Esophagus squamous epithelium (tissue), 5 donors: ENCODE data around the gene FIS1. TPM values are rescaled to one million over a fixed set of nuclear protein-coding genes. Genes with fewer than 3 reads are reported as not detected.
"Not testable (repeated sequence)": the region's sequence is repeated elsewhere in the genome, so short reads cannot be mapped to it uniquely, and the experiment has no call there.

Experiments used
- DNase-seq: peaks from one replicate; lab custom pipeline; 2025; lab: John Stamatoyannopoulos, UW
- H3K27ac ChIP-seq, 4 donors: fragments of 200-600 bp; sonication (generic); one replicate each; pipeline ENCODE4 v1.5.1; 2016 to 2019; ENCODE audit warnings: mild to moderate bottlenecking in 1 of 4
- H3K27me3 ChIP-seq, 4 donors: fragments of 200-600 bp; sonication (generic); 1 replicate in 3 of 4; 2 replicates in 1 of 4; pipeline versions ENCODE4 v1.5.1 to v1.6.0; 2017 to 2021; ENCODE audit warnings: antibody characterized with exemption in 1 of 4
- H3K36me3 ChIP-seq, 3 donors: fragments of 200-600 bp; sonication (generic); one replicate each; pipeline ENCODE4 v1.5.1; 2016 to 2019
- H3K4me1 ChIP-seq, 3 donors: fragments of 200-600 bp; sonication (generic); one replicate each; pipeline ENCODE4 v1.5.1; 2017 to 2019
- H3K4me3 ChIP-seq, 4 donors: fragments of 200-600 bp; sonication (generic); 1 replicate in 3 of 4; 2 replicates in 1 of 4; pipeline ENCODE4 v1.5.1; 2016 to 2019; ENCODE audit warnings: mild to moderate bottlenecking in 2 of 4, moderate library complexity in 1 of 4
- H3K9me3 ChIP-seq, 3 donors: fragments of 200-600 bp; sonication (generic); one replicate each; pipeline ENCODE4 v1.5.1; 2016 to 2019
- POLR2A ChIP-seq, 4 donors: fragments of 450-650 bp; IDR thresholded peaks; one replicate each; pipeline ENCODE4 v1.6.1; 2017; ENCODE audit warnings: antibody characterized with exemption in 4 of 4, mild to moderate bottlenecking in 4 of 4, moderate library complexity in 3 of 4
- WGBS, 2 donors: methylation state at CpG; one replicate each; pipeline ENCODE4 v1.1.5; 2018; 5-methylcytosine and 5-hydroxymethylcytosine counted together
- intact Hi-C: fragments of 100-400 bp; cut with DNase I; formaldehyde crosslinking; loops from one replicate; pipeline ENCODE4 v1.15.0; 2022
- total RNA-seq, 4 donors: library from RNA; depleted of rRNA; stranded (reverse); fragments of >200 nt; gene quantifications; one replicate each; pipeline ENCODE4 v1.1.0, GENCODE V29; 2016
- TF ChIP-seq, protein P1 (sequence below), 6 experiments: fragments of 450-650 bp in 4 of 6; fragments of 200-600 bp in 2 of 6; sonication (generic) in 2 of 6; IDR thresholded peaks; one replicate each; pipeline ENCODE4 v1.5.1; 2016 to 2019; ENCODE audit warnings: antibody characterized with exemption in 6 of 6, mild to moderate bottlenecking in 4 of 6, moderate library complexity in 4 of 6
- donor health status: DM: yes; HTN: yes; CAD: no.

The FIS1 gene
- total RNA-seq, 4 donors from 2014 or later = 127 to 233 (median 145) TPM

DNA sequence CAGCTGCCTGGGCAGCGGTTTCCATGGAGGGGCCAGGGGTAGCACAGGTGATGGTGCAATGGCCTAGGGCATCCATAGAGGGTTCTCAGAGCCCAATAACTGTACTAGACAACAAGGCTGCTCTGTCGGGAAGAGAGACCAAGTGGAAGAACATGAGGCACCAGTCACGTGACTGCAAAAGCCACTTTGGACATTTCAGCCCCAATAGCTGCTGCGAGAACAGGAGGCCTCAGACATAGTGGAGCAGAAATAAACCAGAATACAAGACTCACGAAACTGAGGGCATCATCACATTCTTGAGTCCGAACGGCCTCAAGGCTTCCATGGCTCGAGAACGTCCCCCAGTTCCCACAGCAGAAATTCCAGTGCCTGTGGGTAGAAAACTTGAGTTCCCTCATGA, 32.3 kb upstream of the FIS1 start:
- no peak for TF ChIP-seq POLR2A (IDR thresholded peaks at IDR 0.05)
- TF ChIP-seq, protein P1, sequence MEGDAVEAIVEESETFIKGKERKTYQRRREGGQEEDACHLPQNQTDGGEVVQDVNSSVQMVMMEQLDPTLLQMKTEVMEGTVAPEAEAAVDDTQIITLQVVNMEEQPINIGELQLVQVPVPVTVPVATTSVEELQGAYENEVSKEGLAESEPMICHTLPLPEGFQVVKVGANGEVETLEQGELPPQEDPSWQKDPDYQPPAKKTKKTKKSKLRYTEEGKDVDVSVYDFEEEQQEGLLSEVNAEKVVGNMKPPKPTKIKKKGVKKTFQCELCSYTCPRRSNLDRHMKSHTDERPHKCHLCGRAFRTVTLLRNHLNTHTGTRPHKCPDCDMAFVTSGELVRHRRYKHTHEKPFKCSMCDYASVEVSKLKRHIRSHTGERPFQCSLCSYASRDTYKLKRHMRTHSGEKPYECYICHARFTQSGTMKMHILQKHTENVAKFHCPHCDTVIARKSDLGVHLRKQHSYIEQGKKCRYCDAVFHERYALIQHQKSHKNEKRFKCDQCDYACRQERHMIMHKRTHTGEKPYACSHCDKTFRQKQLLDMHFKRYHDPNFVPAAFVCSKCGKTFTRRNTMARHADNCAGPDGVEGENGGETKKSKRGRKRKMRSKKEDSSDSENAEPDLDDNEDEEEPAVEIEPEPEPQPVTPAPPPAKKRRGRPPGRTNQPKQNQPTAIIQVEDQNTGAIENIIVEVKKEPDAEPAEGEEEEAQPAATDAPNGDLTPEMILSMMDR (IDR thresholded peaks at IDR 0.05) = no peak
- Histone ChIP-seq H3K36me3 (no peaks in the 10 kb centered on the region), H3K27me3 (peaks cover 0 to 80% (median 0%) of the 10 kb centered on the region in 4 donors), H3K4me1 (no peaks in the 10 kb centered on the region), H3K27ac (no peak overlapping the region), H3K9me3 (no peaks in the 10 kb centered on the region), H3K4me3 (no peak overlapping the region)
- DNase-seq = no peak
- 72 to 76% methylated on average over 9 of the region's 9 CpGs for WGBS, 2 donors
- intact Hi-C loops = no loop called here

DNA sequence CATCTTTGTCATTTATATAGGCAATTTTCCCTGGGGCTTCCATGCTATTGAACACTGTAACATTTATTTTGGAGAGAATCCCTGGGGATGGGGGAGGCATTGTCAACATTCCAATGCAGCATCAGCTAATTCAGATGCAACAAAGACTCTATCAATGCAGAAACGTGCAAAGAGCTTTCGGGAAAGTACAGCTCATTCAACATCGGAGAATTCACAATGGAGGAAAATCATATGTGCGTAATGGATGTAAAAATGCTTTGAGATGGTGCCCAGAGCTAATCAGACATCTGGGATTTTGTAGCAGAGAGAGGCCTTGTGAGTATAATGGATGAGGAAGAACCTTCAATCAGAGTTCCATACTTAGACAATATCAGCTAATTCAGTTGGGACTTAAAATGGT, 28.3 kb upstream of the FIS1 start:
- Histone ChIP-seq H3K27me3 (peaks cover 0 to 77% (median 0%) of the 10 kb centered on the region in 4 donors), H3K4me3 (no peak overlapping the region), H3K9me3 (no peaks in the 10 kb centered on the region), H3K36me3 (no peaks in the 10 kb centered on the region), H3K4me1 (no peaks in the 10 kb centered on the region), H3K27ac (no peak overlapping the region)
- WGBS, 2 donors = 43 to 68% methylated on average over 4 of the region's 4 CpGs
- no peak for DNase-seq
- intact Hi-C loops = no loop called here
- TF ChIP-seq, protein P1 (IDR thresholded peaks at IDR 0.05) = no peak
- no peak for TF ChIP-seq POLR2A (IDR thresholded peaks at IDR 0.05)

DNA sequence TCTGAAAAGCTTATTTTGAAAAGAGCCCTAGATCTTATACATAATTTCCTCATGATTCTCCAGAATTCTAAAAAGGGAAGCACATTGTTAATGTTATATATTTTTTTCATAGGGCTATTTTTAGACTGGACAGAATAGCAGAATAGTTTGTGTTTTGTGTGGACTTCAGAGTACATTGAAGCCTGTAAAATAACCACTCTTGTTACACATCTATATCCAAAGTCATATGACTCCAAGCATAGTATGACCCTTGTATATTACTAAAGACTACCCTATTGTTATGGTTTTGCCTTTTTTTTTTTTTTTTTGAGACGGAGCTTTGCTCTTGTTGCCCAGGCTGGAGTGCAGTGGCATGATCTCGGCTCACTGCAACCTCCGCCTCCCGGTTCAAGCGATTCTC, 26.1 kb upstream of the FIS1 start:
- 14 to 57% methylated on average over 1 to 5 of the region's 5 CpGs for WGBS, 2 donors
- Histone ChIP-seq H3K4me1 (no peaks in the 10 kb centered on the region), H3K27me3 (peaks cover 0 to 55% (median 0%) of the 10 kb centered on the region in 4 donors), H3K36me3 (no peaks in the 10 kb centered on the region), H3K4me3 (no peak overlapping the region), H3K9me3 (no peaks in the 10 kb centered on the region), H3K27ac (no peak overlapping the region)
- no peak for TF ChIP-seq POLR2A (IDR thresholded peaks at IDR 0.05)
- TF ChIP-seq, protein P1 (IDR thresholded peaks at IDR 0.05) = no peak
- no peak for DNase-seq
- intact Hi-C loops = no loop called here

DNA sequence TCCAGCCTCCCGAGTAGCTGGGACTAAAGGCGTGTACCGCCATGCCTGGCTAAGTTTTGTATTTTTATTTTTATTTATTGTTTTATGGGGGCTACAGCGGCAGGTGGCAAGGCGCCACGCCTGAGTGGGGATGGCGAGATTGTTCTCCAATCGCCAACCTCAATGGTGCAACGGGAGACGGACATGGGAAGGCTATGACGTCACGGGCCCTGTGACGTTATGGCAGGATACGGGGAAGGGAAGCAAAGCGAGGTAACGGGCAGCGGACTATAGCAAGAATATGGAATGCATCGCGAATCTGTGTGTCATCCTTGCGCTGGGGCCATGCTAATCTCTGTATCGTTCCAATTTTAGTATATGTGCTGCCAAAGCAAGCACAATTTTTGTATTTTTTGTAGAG, 24.8 kb upstream of the FIS1 start:
- TF ChIP-seq POLR2A (IDR thresholded peaks at IDR 0.05) = no peak
- TF ChIP-seq, protein P1 (IDR thresholded peaks at IDR 0.05) = no peak
- Histone ChIP-seq H3K36me3 (no peaks in the 10 kb centered on the region), H3K4me3 (no peak overlapping the region), H3K4me1 (no peaks in the 10 kb centered on the region), H3K27ac (no peak overlapping the region), H3K27me3 (peaks cover 0 to 42% (median 0%) of the 10 kb centered on the region in 4 donors), H3K9me3 (no peaks in the 10 kb centered on the region)
- WGBS, 2 donors = 83 to 90% methylated on average over 21 of the region's 21 CpGs
- intact Hi-C loops = no loop called here
- no peak for DNase-seq

DNA sequence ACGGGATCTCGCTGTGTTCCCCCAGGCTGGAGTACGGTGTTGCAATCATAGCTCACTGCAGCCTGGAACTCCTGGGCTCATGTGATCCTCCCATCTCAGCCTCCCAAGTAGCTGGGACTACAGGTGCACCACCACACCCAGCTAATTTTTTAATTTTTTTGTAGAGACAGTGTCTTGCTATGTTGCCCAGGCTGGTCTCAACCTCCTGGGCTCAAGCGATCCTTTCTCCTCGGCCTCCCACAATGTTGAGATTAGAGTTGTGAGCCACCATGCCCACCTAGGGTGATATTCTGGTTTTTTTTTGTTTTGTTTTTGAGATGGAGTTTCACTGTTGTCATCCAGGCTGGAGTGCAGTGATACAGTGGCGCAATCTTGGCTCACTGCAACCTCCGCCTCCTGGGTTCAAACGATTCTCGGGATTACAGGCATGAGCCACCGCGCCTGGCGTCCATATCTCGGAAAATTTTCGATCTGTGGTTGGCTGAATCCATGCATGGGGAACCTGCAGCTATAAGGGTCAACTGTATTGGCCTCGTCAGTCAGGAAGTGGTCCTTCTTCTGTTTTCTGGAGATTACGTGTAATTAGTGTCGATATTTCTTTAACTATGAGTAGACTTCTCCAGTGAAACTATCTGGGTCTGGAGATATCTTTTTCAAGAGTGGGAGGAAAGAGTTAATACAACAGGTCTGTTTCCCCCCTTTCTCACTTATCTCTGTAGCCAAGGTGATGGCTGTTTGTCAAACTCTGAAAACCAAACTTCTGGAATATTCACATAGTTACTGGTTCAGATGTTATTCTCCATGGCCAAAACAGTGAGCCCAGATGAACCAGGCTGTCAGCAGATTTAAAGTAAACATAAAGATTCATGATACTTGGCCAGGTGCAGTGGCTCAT, 21.0 kb upstream of the FIS1 start:
- no peak overlapping the region for H3K27ac ChIP-seq
- TF ChIP-seq, protein P1 (IDR thresholded peaks at IDR 0.05) = no peak
- TF ChIP-seq POLR2A (IDR thresholded peaks at IDR 0.05) = no peak
- no peaks in the 10 kb centered on the region for H3K9me3 ChIP-seq
- no peaks in the 10 kb centered on the region for H3K4me1 ChIP-seq
- DNase-seq = no peak
- WGBS, 2 donors = 73 to 75% methylated on average over 15 to 17 of the region's 17 CpGs
- H3K27me3 ChIP-seq = peaks cover 0 to 24% (median 0%) of the 10 kb centered on the region in 4 donors
- no peak overlapping the region for H3K4me3 ChIP-seq
- intact Hi-C loops = no loop called here
- H3K36me3 ChIP-seq = no peaks in the 10 kb centered on the region

DNA sequence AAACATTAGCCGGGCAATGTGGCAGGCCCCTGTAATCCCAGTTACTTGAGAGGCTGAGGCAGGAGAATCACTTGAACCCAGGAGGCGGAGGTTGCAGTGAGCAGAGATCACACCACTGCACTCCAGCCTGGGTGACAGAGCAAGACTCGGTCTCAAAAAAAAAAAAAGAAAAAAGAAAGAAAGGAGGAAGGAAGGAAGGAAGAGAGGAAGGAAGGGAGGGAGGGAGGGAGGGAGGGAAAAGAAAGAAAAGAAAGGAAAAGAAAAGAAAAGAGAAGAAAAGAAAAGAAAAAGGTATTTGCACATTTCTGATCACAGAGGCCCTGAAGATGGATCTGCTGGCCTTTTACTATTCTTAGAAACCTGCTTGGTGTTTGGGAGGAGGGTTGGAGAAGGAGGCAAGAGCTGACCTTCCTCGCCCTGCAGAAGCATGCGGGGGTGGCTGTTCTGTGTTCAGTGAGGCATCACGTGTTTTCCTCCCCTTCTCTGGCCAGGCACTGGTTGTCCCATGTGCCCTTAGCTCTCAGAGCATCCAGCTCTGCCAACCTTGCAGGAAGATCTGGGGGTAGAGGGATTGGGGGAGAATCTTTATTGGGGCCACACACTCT, 19.3 kb upstream of the FIS1 start:
- peaks cover 0 to 15% (median 0%) of the 10 kb centered on the region in 4 donors for H3K27me3 ChIP-seq
- H3K27ac ChIP-seq, H3K36me3 ChIP-seq, intact Hi-C loops, H3K4me3 ChIP-seq, DNase-seq, H3K4me1 ChIP-seq, H3K9me3 ChIP-seq: not testable (repeated sequence)
- 34 to 42% methylated on average over 5 to 6 of the region's 6 CpGs for WGBS, 2 donors
